Upper lobe of left lung (tissue), 4 donors: Measurements from ENCODE around the gene HERC2.
"Not testable (repeated sequence)": the region's sequence is repeated elsewhere in the genome, so short reads cannot be mapped to it uniquely, and the experiment has no call there.

ENCODE experiments used
- POLR2A ChIP-seq, 4 donors: fragments of 450-650 bp; IDR thresholded peaks; one replicate each; pipeline ENCODE4 v1.5.1; 2016 to 2017; ENCODE audit warnings: antibody characterized with exemption in 4 of 4, mild to moderate bottlenecking in 2 of 4
- TF ChIP-seq, protein P1 (sequence below), 6 experiments: fragments of 450-650 bp in 4 of 6; fragments of 200-600 bp in 2 of 6; sonication (generic) in 2 of 6; IDR thresholded peaks; one replicate each; pipeline ENCODE4 v1.5.1; 2016 to 2019; ENCODE audit warnings: antibody characterized with exemption in 6 of 6

DNA sequence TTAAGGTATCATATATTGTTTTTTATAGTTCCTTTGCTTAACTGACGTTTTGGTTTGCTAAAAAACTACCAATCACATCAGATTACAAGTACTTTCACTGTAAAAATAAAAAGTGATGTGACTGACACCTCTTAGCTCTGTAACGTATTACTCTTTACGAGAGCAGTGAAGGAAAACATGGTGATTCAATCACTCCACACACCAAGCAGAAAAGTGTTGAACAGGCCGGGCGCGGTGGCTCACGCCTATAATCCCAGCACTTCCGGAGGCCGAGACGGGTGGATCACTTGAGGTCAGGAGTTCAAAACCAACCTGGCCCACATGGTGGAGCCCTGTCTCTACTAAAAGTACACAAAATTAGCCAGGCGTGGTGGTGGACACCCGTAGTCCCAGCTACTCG is 3.9 kb downstream of the HERC2 start:
- TF ChIP-seq, protein P1, sequence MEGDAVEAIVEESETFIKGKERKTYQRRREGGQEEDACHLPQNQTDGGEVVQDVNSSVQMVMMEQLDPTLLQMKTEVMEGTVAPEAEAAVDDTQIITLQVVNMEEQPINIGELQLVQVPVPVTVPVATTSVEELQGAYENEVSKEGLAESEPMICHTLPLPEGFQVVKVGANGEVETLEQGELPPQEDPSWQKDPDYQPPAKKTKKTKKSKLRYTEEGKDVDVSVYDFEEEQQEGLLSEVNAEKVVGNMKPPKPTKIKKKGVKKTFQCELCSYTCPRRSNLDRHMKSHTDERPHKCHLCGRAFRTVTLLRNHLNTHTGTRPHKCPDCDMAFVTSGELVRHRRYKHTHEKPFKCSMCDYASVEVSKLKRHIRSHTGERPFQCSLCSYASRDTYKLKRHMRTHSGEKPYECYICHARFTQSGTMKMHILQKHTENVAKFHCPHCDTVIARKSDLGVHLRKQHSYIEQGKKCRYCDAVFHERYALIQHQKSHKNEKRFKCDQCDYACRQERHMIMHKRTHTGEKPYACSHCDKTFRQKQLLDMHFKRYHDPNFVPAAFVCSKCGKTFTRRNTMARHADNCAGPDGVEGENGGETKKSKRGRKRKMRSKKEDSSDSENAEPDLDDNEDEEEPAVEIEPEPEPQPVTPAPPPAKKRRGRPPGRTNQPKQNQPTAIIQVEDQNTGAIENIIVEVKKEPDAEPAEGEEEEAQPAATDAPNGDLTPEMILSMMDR (IDR thresholded peaks at IDR 0.05), result not testable (repeated sequence)
- not testable (repeated sequence) for TF ChIP-seq POLR2A (IDR thresholded peaks at IDR 0.05)
